GM19455 (cell line): ENCODE measurements around the gene AVP.

Experiments used
- ATAC-seq: cut with Tn5 transposase; IDR thresholded peaks from one replicate; pipeline ENCODE4 v1.9.1; 2021; ENCODE audit not compliant: unreplicated experiment

Gene AVP

GRCh38 chr20:3047486-3048419, 36.8 kb downstream of the AVP start:
- no peak for ATAC-seq

GRCh38 chr20:3046677-3047462, 37.7 kb downstream of the AVP start:
- peak; percentile 19 for ATAC-seq

GRCh38 chr20:3045816-3046676, 38.5 kb downstream of the AVP start, which contains the start of gene MRPS26:
Gene MRPS26 (plus strand): TSS chr20:3046052. CDS start chr20:3046069, 17 bp downstream.
- peak; percentile 90 for ATAC-seq

GRCh38 chr20:3045042-3045815, 39.3 kb downstream of the AVP start:
- peak; percentile 39 for ATAC-seq

- ATAC-seq, result no peak
These were observed 40.1 kb downstream of the AVP start for GRCh38 chr20:3044336-3044965.

- ATAC-seq, result no peak
These were observed 41.2 kb downstream of the AVP start, which contains the start of gene GNRH2 for GRCh38 chr20:3043322-3043721. Gene GNRH2 (plus strand): TSS chr20:3043622. CDS start chr20:3044415, 793 bp downstream.

- no peak for ATAC-seq
These were observed 41.9 kb downstream of the AVP start for GRCh38 chr20:3042625-3043024.

GRCh38 chr20:3041854-3042409, 42.6 kb downstream of the AVP start:
- ATAC-seq, result no peak

GRCh38 chr20:3040086-3040485, 44.4 kb downstream of the AVP start:
- no peak for ATAC-seq

- ATAC-seq, result no peak
These were observed 45.1 kb downstream of the AVP start for GRCh38 chr20:3039426-3039825.

GRCh38 chr20:3038454-3038853, 46.1 kb downstream of the AVP start:
- ATAC-seq, result no peak

- ATAC-seq, result no peak
These were observed 46.9 kb downstream of the AVP start for GRCh38 chr20:3037654-3038053.

GRCh38 chr20:3032624-3033023, 51.9 kb downstream of the AVP start:
- no peak for ATAC-seq
